HG02840 (cell line): Measurements from ENCODE around the gene MUC2.

Experiments
- ATAC-seq: cut with Tn5 transposase; IDR thresholded peaks from one replicate; pipeline ENCODE4 v1.9.1; 2021; ENCODE audit warnings: mild to moderate bottlenecking, moderate library complexity, moderate number of reproducible peaks; ENCODE audit not compliant: unreplicated experiment, low FRiP score

Gene MUC2

GRCh38 chr11:1074244-1075221, at the start of gene MUC2:
TSS of gene MUC2 (plus strand) at chr11:1074874.
- no peak for ATAC-seq

- no peak for ATAC-seq
These were observed 49.1 kb upstream of the MUC2 start for GRCh38 chr11:1025410-1026162.

GRCh38 chr11:1026163-1026450, 48.6 kb upstream of the MUC2 start:
- ATAC-seq, result no peak

GRCh38 chr11:1026641-1027482, 47.8 kb upstream of the MUC2 start:
- ATAC-seq, result no peak

GRCh38 chr11:1027483-1028290, 47.0 kb upstream of the MUC2 start:
- ATAC-seq, result no peak

GRCh38 chr11:1028291-1028540, 46.5 kb upstream of the MUC2 start:
- ATAC-seq, result no peak

- no peak for ATAC-seq
These were observed 46.1 kb upstream of the MUC2 start for GRCh38 chr11:1028616-1029015.

- ATAC-seq, result no peak
These were observed 45.6 kb upstream of the MUC2 start for GRCh38 chr11:1029051-1029450.

- ATAC-seq, result no peak
These were observed 45.0 kb upstream of the MUC2 start for GRCh38 chr11:1029654-1030053.

GRCh38 chr11:1030086-1030485, 44.6 kb upstream of the MUC2 start:
- ATAC-seq, result no peak

- no peak for ATAC-seq
These were observed 44.1 kb upstream of the MUC2 start for GRCh38 chr11:1030556-1030955.

GRCh38 chr11:1031121-1031899, 43.4 kb upstream of the MUC2 start:
- no peak for ATAC-seq

- no peak for ATAC-seq
These were observed 42.3 kb upstream of the MUC2 start for GRCh38 chr11:1032310-1032891.

- no peak for ATAC-seq
These were observed 41.5 kb upstream of the MUC2 start for GRCh38 chr11:1033016-1033798.

- no peak for ATAC-seq
These were observed 40.7 kb upstream of the MUC2 start for GRCh38 chr11:1034001-1034400.

GRCh38 chr11:1034456-1035295, 40.0 kb upstream of the MUC2 start:
- ATAC-seq, result no peak

GRCh38 chr11:1035577-1036283, 38.9 kb upstream of the MUC2 start:
- no peak for ATAC-seq
